Nucleus accumbens (tissue), 56 donors: Measurements from ENCODE around the gene ABCC2.
A peak's percentile ranks its signal among the peaks of the same experiment; 100 is the strongest.
"Not testable (repeated sequence)": the region's sequence is repeated elsewhere in the genome, so short reads cannot be mapped to it uniquely, and the experiment has no call there.

Source experiments
- DNase-seq, 56 donors: peaks; one replicate each; lab custom pipeline; 2025; lab: John Stamatoyannopoulos, UW

The ABCC2 gene

DNA sequence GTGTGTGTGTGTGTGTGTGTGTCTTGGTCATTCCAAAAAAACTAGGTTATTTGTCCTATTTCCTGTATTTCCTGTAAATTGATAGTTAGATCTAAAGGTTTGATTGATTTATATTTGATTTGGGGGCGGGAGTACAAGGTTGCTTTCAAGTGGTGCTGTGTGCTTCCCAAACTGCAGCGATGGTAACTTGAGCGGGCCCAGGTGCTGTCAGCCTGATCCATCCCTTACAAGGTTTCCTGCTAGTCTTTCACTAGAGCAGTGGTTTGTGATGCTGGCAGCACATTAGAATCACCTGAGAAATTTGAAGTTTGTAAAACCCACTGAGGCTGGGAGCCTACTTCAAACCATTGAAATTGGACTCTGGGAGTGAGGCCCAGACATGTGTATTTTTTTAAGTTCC is 23.7 kb downstream of the ABCC2 start:
- no peak for DNase-seq

GRCh38 chr10:99807786-99808185 is 25.3 kb downstream of the ABCC2 start:
- no peak for DNase-seq

DNA sequence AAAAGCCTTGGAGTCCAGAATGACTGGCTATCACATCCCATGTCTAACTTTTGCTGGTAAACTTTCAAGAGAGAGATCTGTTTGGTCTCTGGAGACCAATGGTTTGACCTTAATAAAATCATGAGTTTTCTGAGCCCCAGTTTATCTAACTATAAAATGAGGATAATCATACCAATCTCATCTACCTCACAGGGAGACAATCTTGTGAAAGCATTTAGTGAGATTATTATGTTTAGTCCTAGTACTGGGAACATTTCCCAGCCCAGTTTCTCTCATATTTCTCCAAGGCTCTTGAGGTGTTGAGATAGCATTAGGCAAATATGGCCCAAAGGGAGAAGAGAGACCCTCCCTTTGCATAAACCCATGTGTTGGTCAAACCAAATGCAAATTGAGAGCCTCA is 25.8 kb downstream of the ABCC2 start:
- no peak for DNase-seq

DNA sequence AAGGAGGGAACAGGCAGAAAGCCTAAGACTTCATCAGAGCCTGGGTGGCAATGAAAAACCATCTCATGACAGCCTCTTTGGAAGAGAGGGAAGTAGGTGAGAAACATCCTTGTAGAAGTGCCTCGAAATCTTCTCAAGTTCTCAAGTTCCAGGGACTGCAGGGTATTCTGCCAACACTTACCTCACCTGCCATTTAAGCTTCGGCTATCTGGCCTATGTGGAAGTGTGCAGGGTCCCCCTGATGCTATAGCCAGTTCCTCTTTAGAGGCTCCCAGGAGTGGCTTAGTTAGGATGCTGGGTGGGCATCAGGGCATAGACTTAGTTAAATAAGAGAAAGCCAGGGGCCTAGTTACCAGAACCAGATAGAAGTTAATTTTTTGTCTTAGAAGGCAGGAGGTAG is 27.0 kb downstream of the ABCC2 start:
- no peak for DNase-seq

- DNase-seq = no peak
Measured at GRCh38 chr10:99809931-99810615, 27.6 kb downstream of the ABCC2 start.

DNA sequence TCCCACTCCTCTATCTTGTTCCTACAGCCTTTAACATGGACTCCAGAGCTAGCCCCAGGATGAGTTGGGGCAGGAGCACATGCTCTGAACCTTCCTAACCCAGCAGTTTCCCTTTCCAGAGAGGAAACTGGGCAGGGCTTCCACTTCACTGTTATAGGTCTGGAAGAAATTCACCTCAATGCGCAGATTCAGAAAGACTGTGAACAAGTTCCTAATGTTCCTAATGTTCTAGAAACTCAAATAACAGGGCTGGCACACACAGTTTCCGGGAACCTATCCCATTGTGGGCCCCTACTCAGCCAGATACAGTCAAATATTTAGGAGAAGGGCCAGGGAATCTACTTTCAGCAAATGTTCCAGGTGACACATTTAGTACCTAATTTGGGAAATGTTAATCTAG is 29.7 kb downstream of the ABCC2 start:
- no peak for DNase-seq

DNA sequence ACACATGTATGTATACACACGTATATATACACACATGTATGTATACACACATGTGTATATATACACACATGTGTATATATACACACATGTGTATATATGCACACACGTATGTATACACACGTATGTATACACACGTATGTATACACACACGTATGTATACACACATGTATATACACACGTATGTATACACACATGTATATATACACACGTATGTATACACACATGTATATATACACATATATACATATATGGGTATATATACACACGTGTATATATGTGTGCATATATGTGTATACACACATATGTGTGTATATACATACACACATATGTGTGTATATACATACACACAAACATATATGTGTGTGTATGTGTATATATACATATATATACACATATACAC is 31.7 kb downstream of the ABCC2 start:
- no peak for DNase-seq

DNA sequence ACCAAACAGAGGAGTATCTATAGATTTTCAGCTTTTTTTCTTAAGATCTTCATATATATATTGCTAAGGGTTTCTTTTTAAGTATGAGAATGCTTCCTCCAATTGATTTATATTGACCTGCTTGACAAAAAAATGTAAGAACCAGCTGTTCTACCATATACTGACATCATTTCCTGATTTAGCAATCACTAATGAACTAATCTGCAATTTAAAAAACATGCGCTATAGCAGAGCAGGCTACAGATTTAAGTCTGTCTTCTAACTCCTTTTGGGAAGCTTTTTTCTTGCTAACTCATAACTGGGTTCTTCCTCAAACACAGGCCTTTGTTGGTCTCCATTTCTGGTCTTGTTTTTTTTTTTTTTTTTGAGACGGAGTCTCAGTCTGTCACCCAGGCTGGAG is 33.2 kb downstream of the ABCC2 start:
- no peak for DNase-seq

- no peak for DNase-seq
Measured at GRCh38 chr10:99827936-99828335, 45.5 kb downstream of the ABCC2 start.

DNA sequence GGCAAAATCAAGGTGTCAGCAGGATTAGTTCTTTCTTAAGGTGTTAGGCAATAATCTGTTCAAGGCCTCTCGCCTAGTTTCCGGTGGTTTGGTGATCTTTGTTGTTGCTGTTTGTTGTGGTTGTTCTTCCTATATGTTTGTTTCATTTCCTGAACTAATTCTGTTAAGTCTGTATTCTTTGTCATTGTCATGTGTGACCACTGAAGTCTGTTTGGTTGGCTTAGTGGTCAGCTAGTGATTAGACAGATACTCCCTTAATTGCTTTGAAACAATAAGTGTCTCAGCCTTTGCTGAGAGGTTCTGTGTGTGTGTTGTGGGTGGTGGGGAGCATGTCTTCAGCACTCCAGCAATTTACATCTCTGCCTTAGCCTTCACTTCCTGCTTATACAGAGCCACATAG is 46.0 kb downstream of the ABCC2 start:
- DNase-seq = no peak

DNA sequence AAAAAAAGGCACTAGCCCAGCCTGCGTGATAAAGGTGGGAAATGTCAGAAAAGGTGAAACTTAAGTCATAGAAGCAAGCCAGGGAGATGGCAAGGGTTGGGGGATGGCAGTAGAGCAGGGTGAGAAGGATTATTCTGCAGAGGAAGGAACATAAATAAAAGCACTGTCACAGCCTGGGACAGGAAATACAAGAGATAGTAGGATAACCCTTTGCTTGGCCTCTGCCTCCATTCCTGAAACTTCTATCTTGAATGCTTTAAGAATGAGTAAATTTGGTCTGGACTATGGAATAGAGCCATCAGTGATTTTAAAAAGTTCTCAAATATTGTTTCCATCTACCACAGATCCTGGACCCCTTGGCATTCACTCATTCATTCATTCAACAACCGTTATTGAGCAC is 50.0 kb downstream of the ABCC2 start:
- no peak for DNase-seq

DNA sequence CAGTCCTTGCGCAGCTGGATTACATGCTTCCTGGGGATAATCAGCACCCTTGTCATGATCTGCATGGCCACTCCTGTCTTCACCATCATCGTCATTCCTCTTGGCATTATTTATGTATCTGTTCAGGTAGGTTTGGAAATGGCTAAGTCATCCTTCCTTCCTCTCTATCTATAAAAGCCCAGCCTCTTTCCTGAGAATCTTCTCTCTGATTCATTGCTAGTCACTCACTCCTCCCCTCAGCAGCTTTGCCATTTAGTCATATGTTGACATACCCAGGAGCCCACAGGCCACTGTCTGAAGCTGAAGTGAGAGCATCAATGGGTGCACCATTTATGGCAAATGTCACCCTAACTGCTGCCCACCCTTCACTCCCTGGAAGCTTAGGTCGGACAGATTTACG is 52.0 kb downstream of the ABCC2 start:
- DNase-seq = no peak

DNA sequence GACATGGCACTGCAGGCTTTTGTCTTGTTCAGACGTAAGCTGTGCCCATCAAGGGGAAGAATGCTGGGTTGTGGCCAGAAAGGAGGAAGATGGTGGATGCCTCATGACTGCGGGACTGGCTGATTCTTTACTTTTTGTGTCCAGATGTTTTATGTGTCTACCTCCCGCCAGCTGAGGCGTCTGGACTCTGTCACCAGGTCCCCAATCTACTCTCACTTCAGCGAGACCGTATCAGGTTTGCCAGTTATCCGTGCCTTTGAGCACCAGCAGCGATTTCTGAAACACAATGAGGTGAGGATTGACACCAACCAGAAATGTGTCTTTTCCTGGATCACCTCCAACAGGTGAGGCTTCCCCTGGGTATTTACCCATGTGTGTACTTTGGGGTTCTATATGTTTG is 53.5 kb downstream of the ABCC2 start:
- DNase-seq = no peak

- no peak for DNase-seq
Measured at GRCh38 chr10:99836711-99837110, 54.3 kb downstream of the ABCC2 start.

DNA sequence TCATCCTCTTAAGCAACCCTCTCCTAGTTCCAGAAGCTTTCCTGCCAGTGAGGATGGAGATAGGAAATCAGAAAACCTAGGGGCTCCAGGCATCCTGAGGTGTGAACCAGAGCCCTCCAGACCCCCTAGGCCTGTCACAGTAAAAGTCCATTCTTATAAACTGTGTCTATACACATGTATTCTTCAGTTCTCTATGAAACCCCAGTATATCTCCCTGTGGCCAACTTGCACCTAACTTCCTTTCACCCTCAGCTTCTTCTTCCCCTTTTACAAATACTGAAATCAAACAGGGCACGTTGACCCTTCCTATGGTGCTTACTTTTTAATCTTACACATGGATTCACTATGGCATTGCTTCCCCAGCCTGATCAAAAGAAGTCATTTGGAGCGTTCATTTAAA is 58.4 kb downstream of the ABCC2 start:
- DNase-seq = not testable (repeated sequence)

GRCh38 chr10:99841746-99842145 is 59.3 kb downstream of the ABCC2 start:
- no peak for DNase-seq

DNA sequence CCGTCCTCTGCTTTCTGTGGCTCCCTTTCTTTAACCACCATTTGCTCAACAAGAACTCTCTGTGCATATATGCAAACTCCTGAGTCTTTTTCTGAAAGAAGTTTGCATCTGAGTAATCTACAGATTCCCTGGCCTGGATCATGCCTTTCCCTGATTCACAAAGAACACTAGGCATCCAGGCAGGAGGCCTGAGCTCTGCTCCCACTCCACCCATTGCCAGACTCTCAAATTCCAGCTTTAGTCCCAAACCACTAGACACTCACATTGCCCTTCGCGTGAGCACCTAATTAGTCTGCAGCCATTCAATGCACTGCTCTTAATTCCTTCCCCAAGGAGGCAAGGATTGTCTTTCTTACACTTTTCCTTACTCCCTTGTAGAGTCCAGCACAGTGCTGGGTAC is 60.9 kb downstream of the ABCC2 start:
- DNase-seq = no peak

- no peak for DNase-seq
Measured at GRCh38 chr10:99844433-99844955, 62.1 kb downstream of the ABCC2 start.

DNA sequence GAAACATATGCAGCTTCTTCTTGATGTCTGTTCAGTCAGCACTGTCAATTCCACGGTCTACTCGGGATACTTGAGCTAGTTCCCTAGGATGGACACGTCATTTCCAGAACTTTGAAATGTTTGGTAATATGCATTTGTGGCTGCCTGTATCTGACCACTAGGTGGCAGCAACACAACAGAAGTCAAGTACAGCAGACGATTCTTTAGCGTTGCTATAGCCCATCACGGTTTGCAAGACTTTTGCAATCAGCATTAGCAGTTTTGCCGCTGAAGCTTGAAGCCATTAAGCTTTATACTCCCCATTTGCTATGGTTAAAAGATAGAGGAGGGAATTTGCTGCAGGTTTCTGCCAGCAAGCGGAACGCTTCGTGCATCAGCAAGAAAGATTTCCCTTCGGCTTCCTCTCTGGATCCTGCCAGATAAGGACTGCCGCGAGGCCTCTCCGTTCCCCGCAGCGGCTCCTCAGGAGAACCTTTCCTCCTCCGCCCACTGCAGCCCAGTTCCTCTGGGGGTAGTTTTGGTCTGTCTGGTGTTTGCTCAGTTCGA is 63.5 kb downstream of the ABCC2 start:
- peak in 52 of 56 donors; percentile 3 to 85 (median 46) for DNase-seq

- DNase-seq = no peak
Measured at GRCh38 chr10:99849057-99849456, 66.6 kb downstream of the ABCC2 start.

DNA sequence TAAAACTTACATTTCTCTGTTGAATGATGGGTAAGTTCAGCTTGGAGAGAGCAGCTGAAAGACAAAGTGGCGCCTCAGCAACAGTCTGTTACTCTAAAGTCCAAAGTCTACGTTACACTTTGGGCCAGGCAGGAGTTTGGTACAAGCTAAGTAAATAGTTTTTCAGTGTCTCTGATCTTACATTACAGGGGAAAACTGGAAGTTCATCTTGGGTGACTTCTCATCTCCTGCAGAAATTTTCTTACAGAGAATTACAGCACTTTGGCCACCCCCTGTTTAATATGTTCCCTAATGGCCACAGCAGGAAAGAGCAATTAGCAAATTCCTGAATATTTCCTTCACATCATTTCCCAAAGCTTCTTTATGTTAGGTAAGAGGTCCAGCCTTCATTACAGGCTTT is 67.1 kb downstream of the ABCC2 start:
- no peak for DNase-seq

- DNase-seq = no peak
Measured at GRCh38 chr10:99850021-99850766, 67.8 kb downstream of the ABCC2 start.
